RWPE1 (cell line): Measurements from ENCODE around the gene TBC1D5.
"Not testable (repeated sequence)": the region's sequence is repeated elsewhere in the genome, so short reads cannot be mapped to it uniquely, and the experiment has no call there.

ENCODE experiments used
- CTCF ChIA-PET: fragments of 350-600 bp; sonication (Branson Sonifier 250); formaldehyde crosslinking; extraction: SDS; loops from one replicate; lab custom pipeline; 2021; lab: Yijun Ruan, JAX
- POLR2A ChIA-PET: fragments of 400-600 bp; formaldehyde crosslinking; extraction: SDS; loops from one replicate; lab custom pipeline; 2020; ENCODE audit warnings: antibody characterized with exemption; ENCODE audit not compliant: low non-redundant PET; lab: Yijun Ruan, JAX
- DNase-seq: peaks from one replicate; pipeline ENCODE4 v3.0.0; 2012; ENCODE audit warnings: low spot score
- H3K27ac ChIP-seq: fragments of 450-650 bp; 2 replicates; pipeline ENCODE4 v1.5.1; 2017
- TF ChIP-seq, protein P1 (sequence below): fragments of 450-650 bp; conservative IDR thresholded peaks from 2 replicates; pipeline ENCODE4 v1.5.1; 2017; ENCODE audit warnings: low read depth, mild to moderate bottlenecking

TBC1D5 gene

DNA sequence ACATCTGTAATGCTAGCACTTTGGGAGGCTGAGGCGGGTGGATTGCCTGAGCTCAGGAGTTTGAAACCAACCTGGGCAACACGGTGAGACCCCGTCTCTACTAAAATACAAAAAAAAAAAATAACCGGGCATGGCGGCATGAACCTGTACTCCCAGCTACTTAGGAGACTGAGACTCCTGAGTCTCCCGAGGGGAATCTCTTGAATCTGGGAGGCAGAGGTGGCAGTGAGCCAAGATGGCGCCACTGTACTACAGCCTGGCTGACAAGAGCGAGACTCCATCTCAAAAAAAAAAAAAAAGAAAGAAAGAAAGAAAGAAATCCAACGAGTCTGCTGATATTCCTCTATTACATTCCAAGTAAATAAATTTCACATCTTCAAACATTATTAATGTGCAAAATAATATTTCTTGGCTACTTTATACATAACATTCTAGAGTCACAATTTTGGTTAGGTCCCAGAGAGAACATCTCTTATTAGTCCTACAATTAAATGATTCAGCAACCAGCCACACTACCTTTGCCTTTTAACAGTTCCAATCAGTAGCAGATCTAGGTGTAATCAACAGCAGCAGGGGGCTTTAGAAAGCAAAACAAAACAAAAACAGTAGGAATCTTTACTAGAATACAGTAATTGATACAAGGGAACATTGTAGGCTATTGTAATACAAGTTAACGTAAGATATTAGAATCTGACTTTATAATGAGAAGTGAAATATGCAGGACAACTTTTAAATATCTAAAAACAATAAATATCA lies 195.8 kb downstream of the TBC1D5 start:
- no peak overlapping the region for H3K27ac ChIP-seq
- TF ChIP-seq, protein P1, sequence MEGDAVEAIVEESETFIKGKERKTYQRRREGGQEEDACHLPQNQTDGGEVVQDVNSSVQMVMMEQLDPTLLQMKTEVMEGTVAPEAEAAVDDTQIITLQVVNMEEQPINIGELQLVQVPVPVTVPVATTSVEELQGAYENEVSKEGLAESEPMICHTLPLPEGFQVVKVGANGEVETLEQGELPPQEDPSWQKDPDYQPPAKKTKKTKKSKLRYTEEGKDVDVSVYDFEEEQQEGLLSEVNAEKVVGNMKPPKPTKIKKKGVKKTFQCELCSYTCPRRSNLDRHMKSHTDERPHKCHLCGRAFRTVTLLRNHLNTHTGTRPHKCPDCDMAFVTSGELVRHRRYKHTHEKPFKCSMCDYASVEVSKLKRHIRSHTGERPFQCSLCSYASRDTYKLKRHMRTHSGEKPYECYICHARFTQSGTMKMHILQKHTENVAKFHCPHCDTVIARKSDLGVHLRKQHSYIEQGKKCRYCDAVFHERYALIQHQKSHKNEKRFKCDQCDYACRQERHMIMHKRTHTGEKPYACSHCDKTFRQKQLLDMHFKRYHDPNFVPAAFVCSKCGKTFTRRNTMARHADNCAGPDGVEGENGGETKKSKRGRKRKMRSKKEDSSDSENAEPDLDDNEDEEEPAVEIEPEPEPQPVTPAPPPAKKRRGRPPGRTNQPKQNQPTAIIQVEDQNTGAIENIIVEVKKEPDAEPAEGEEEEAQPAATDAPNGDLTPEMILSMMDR = no peak
- ChIA-PET CTCF (no interaction called here), POLR2A (no interaction called here)
- no peak for DNase-seq

DNA sequence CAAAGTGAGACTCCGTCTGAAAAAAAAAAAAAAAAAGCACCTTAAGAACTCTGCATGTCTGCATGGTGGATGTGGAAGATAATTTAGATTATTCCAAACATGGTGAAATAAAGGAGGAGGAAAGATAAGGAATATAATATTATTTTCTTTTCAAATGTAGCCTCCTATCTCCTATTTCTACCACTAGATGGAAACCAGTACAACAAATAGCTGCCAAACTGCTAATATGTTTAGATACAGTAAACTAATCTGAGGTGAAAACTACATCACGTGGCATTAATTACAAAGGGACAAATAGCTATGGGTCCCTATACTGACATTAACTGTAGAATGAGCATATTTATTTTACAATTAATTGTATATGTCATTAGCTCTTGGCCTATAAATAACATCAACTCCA lies 197.8 kb downstream of the TBC1D5 start:
- no peak for DNase-seq
- TF ChIP-seq, protein P1 = no peak
- POLR2A ChIA-PET = no interaction called here
- CTCF ChIA-PET = no interaction called here
- H3K27ac ChIP-seq = no peak overlapping the region

DNA sequence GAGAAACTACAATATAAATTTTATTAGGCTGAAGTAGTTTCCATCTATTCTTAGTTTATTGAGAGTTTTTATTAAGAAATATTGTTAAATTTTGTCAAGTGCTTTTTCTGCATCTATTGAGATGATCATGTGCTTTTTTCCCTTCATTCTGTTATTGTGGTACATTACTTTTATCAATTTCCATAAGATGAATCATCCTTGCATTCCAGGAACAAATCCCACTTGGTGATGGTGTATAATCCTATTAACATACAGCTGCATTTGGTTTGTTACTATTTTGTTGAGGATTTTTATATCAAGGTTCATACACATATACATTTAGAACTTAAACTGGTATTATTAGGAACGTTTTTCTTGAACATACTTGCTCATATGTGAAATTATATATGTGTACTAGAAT lies 199.8 kb downstream of the TBC1D5 start:
- POLR2A ChIA-PET = no interaction called here
- CTCF ChIA-PET = interaction anchor here (0.6 kb wide), 1 partner anchor 851 kb away, joined by 3 read pairs; no protein-coding TSS in a partner anchor
- DNase-seq = no peak
- no peak overlapping the region for H3K27ac ChIP-seq
- TF ChIP-seq, protein P1 = no peak

DNA sequence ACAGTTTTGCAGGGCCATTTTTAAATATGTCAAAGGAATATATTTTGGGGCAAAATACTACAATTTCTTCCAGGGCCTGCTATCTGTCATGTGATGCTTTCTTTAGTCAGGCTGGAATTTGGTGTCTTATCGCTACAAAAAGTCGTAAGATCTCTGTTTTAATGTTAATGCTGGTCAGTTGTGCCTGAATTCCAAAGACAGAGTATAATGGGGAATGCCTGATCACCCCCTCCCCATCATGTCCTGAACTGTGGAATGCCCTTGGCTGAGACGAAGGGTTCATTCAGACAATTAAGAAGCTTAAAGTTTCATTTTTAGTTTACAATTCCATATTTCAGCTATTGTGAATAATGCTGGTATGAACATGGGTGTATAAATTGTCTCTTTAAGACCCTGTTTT lies 203.0 kb downstream of the TBC1D5 start:
- H3K27ac ChIP-seq = no peak overlapping the region
- ChIA-PET CTCF (no interaction called here), POLR2A (no interaction called here)
- no peak for DNase-seq
- TF ChIP-seq, protein P1 = no peak

DNA sequence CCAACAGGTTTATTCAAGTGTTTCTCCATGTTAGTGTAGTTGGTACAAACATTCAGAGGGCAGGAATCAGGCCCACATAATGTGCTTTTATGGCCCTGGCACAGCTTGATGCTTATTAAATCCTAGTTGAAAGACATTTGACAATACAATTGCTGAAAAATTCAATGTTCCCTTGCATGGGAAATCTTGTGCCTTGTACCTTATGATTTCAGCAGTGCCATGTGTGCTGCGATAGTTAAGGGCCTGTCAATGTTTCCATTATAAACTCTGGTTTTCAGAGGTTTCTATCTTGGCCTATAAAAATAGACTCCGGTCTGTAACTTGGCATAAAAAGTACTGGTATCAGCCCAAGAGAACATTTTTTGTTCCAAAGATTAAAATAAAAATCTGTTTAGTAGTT lies 207.2 kb downstream of the TBC1D5 start:
- TF ChIP-seq, protein P1 = no peak
- DNase-seq = no peak
- no peak overlapping the region for H3K27ac ChIP-seq
- ChIA-PET POLR2A (no interaction called here), CTCF (no interaction called here)

DNA sequence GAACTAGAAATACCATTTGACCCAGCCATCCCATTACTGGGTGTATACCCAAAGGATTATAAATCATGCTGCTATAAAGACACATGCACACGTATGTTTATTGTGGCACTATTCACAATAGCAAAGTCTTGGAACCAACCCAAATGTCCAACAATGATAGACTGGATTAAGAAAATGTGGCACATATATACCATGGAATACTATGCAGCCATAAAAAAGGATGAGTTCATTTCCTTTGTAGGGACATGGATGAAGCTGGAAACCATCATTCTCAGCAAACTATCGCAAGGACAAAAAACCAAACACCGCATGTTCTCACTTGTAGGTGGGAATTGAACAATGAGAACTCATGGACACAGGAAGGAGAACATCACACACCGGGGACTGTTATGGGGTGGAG lies 210.0 kb downstream of the TBC1D5 start:
- POLR2A ChIA-PET, DNase-seq, CTCF ChIA-PET, H3K27ac ChIP-seq: not testable (repeated sequence)

DNA sequence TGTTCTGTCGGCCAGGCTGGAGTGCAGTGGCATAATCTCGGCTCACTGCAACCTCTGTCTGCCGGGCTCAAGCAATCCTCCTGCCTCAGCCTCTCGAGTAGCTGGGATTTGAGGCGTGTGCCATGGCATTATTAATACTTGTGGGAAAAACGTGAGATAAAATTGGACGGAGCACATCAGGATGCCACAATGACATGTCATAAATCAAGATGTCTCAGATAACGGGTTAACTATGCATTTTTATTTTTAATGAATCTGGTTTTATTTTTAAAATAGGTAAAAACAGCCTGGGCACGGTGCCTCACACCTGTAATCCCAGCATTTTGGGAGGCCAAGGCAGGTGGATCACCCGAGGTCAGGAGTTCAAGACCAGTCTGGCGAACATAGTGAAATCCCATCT lies 212.8 kb downstream of the TBC1D5 start:
- no peak overlapping the region for H3K27ac ChIP-seq
- no peak for DNase-seq
- TF ChIP-seq, protein P1 = no peak
- ChIA-PET POLR2A (no interaction called here), CTCF (no interaction called here)
